HEK293 (cell line): Measurements from ENCODE around the gene MYT1.

Source experiments
- ZFP69B ChIP-seq: fragments of 450-650 bp; formaldehyde crosslinking; IDR thresholded peaks from 2 replicates; pipeline ENCODE4 v1.5.1; 2016; ENCODE audit warnings: missing biosample characterization, missing genetic modification characterization
- ZNF175 ChIP-seq: fragments of 450-650 bp; formaldehyde crosslinking; IDR thresholded peaks from 2 replicates; pipeline ENCODE4 v1.5.1; 2016; ENCODE audit warnings: missing biosample characterization, missing genetic modification characterization
- ZNF202 ChIP-seq: fragments of 450-650 bp; formaldehyde crosslinking; IDR thresholded peaks from 2 replicates; pipeline ENCODE4 v1.5.1; 2016; ENCODE audit warnings: missing biosample characterization, missing genetic modification characterization, borderline replicate concordance
- ZNF248 ChIP-seq: fragments of 450-650 bp; formaldehyde crosslinking; IDR thresholded peaks from 2 replicates; pipeline ENCODE4 v1.5.1; 2017; ENCODE audit warnings: missing biosample characterization, missing genetic modification characterization
- ZNF274 ChIP-seq, 2 experiments: fragments of 200-500 bp in 1 of 2; fragments of 450-650 bp in 1 of 2; sonication (Bioruptor generic) in 1 of 2; formaldehyde crosslinking in 1 of 2; IDR thresholded peaks; 2 replicates each; pipeline versions ENCODE4 v1.5.1 to v1.6.1; 2014 to 2016; ENCODE audit warnings: borderline replicate concordance in 1 of 2, inconsistent platforms in 1 of 2, low read length in 1 of 2, missing biosample characterization in 1 of 2, missing genetic modification characterization in 1 of 2
- ZNF433 ChIP-seq: fragments of 450-650 bp; formaldehyde crosslinking; IDR thresholded peaks from 2 replicates; pipeline ENCODE4 v1.5.1; 2016; ENCODE audit warnings: missing biosample characterization, missing genetic modification characterization, low read depth
- TF ChIP-seq, protein P1 (sequence below): fragments of 450-650 bp; formaldehyde crosslinking; IDR thresholded peaks from 2 replicates; pipeline ENCODE4 v1.5.1; 2016; ENCODE audit warnings: missing biosample characterization, missing genetic modification characterization
- TF ChIP-seq, protein P2 (sequence below): fragments of 450-650 bp; formaldehyde crosslinking; IDR thresholded peaks from 2 replicates; pipeline ENCODE4 v1.5.1; 2016; ENCODE audit warnings: missing biosample characterization, missing genetic modification characterization
- TF ChIP-seq, protein P3 (sequence below): IDR thresholded peaks from 2 replicates; pipeline ENCODE4 v1.6.1; 2011; ENCODE audit warnings: mild to moderate bottlenecking, low read depth, low read length, borderline replicate concordance
- TF ChIP-seq, protein P4 (sequence below): fragments of 450-650 bp; formaldehyde crosslinking; IDR thresholded peaks from 2 replicates; pipeline ENCODE4 v1.5.1; 2016; ENCODE audit warnings: missing biosample characterization, missing genetic modification characterization
- TF ChIP-seq, protein P5 (sequence below): fragments of 450-650 bp; formaldehyde crosslinking; IDR thresholded peaks from 2 replicates; pipeline ENCODE4 v1.5.1; 2016; ENCODE audit warnings: missing biosample characterization, missing genetic modification characterization

DNA sequence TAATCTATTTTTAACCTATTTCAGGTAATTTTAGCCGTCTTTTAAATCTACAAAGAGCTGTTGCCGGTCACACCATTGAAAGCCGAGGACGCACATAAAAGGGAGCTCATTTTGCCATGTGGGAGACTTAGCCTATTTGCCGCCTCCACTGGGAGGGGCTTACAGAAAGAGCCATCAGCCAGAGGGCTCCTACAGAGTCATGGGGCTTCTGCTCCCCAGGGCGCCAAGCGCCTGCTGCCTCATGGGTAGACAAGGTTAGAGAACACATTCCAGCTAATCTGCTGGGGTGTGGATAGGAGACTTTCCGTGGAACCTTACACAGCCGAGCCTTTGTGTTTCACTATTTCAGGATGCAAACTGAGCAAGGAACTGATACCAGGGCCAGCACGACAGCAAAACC lies 103.9 kb downstream of the MYT1 start:
- TF ChIP-seq, protein P1, sequence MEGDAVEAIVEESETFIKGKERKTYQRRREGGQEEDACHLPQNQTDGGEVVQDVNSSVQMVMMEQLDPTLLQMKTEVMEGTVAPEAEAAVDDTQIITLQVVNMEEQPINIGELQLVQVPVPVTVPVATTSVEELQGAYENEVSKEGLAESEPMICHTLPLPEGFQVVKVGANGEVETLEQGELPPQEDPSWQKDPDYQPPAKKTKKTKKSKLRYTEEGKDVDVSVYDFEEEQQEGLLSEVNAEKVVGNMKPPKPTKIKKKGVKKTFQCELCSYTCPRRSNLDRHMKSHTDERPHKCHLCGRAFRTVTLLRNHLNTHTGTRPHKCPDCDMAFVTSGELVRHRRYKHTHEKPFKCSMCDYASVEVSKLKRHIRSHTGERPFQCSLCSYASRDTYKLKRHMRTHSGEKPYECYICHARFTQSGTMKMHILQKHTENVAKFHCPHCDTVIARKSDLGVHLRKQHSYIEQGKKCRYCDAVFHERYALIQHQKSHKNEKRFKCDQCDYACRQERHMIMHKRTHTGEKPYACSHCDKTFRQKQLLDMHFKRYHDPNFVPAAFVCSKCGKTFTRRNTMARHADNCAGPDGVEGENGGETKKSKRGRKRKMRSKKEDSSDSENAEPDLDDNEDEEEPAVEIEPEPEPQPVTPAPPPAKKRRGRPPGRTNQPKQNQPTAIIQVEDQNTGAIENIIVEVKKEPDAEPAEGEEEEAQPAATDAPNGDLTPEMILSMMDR: no peak
- TF ChIP-seq, protein P2, sequence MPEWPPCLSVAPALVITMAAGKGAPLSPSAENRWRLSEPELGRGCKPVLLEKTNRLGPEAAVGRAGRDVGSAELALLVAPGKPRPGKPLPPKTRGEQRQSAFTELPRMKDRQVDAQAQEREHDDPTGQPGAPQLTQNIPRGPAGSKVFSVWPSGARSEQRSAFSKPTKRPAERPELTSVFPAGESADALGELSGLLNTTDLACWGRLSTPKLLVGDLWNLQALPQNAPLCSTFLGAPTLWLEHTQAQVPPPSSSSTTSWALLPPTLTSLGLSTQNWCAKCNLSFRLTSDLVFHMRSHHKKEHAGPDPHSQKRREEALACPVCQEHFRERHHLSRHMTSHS (tag by site-specific recombination): no peak
- TF ChIP-seq ZNF433 (tag by site-specific recombination) (no peak), ZNF248 (no peak), ZNF202 (tag by site-specific recombination) (no peak), ZFP69B (no peak), ZNF175 (no peak), ZNF274 (IDR thresholded peaks at IDR 0.05; ENCODE audit: low read length) (no peak), ZNF274 (tag by site-specific recombination; IDR thresholded peaks at IDR 0.05; ENCODE audit: borderline replicate concordance) (no peak)
- TF ChIP-seq, protein P3, sequence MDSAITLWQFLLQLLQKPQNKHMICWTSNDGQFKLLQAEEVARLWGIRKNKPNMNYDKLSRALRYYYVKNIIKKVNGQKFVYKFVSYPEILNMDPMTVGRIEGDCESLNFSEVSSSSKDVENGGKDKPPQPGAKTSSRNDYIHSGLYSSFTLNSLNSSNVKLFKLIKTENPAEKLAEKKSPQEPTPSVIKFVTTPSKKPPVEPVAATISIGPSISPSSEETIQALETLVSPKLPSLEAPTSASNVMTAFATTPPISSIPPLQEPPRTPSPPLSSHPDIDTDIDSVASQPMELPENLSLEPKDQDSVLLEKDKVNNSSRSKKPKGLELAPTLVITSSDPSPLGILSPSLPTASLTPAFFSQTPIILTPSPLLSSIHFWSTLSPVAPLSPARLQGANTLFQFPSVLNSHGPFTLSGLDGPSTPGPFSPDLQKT: no peak
- TF ChIP-seq, protein P4, sequence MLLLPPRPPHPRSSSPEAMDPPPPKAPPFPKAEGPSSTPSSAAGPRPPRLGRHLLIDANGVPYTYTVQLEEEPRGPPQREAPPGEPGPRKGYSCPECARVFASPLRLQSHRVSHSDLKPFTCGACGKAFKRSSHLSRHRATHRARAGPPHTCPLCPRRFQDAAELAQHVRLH (tag by site-specific recombination): no peak
- TF ChIP-seq, protein P5, sequence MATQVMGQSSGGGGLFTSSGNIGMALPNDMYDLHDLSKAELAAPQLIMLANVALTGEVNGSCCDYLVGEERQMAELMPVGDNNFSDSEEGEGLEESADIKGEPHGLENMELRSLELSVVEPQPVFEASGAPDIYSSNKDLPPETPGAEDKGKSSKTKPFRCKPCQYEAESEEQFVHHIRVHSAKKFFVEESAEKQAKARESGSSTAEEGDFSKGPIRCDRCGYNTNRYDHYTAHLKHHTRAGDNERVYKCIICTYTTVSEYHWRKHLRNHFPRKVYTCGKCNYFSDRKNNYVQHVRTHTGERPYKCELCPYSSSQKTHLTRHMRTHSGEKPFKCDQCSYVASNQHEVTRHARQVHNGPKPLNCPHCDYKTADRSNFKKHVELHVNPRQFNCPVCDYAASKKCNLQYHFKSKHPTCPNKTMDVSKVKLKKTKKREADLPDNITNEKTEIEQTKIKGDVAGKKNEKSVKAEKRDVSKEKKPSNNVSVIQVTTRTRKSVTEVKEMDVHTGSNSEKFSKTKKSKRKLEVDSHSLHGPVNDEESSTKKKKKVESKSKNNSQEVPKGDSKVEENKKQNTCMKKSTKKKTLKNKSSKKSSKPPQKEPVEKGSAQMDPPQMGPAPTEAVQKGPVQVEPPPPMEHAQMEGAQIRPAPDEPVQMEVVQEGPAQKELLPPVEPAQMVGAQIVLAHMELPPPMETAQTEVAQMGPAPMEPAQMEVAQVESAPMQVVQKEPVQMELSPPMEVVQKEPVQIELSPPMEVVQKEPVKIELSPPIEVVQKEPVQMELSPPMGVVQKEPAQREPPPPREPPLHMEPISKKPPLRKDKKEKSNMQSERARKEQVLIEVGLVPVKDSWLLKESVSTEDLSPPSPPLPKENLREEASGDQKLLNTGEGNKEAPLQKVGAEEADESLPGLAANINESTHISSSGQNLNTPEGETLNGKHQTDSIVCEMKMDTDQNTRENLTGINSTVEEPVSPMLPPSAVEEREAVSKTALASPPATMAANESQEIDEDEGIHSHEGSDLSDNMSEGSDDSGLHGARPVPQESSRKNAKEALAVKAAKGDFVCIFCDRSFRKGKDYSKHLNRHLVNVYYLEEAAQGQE (tag by site-specific recombination): no peak
